Karpas-422 (cell line): ENCODE measurements around the gene ITGA1. TPM values are rescaled to one million over a fixed set of nuclear protein-coding genes. Genes with fewer than 3 reads are reported as not detected.

Experiments used
- DNase-seq: peaks from one replicate; pipeline ENCODE4 v3.0.0-alpha.2; 2015
- H2AFZ ChIP-seq: fragments of 200-600 bp; sonication (generic); 2 replicates; pipeline ENCODE4 v1.6.1; 2014; ENCODE audit warnings: antibody characterized with exemption, low read length, mixed read lengths
- H3K27ac ChIP-seq: fragments of 200-600 bp; sonication (generic); 2 replicates; pipeline ENCODE4 v1.5.1; 2014; ENCODE audit warnings: mild to moderate bottlenecking, low read length, moderate library complexity
- H3K27me3 ChIP-seq: fragments of 200-600 bp; sonication (generic); 2 replicates; pipeline ENCODE4 v1.6.1; 2014; ENCODE audit warnings: low read length, mixed read lengths
- H3K36me3 ChIP-seq: fragments of 200-600 bp; sonication (generic); 2 replicates; pipeline ENCODE4 v1.6.1; 2014; ENCODE audit warnings: low read length, mixed read lengths; ENCODE audit not compliant: insufficient read depth
- H3K4me1 ChIP-seq: fragments of 200-600 bp; sonication (generic); 2 replicates; pipeline ENCODE4 v1.6.1; 2014; ENCODE audit warnings: mild to moderate bottlenecking, low read length, mixed read lengths
- H3K4me2 ChIP-seq: fragments of 200-600 bp; sonication (generic); 2 replicates; pipeline ENCODE4 v1.6.1; 2014; ENCODE audit warnings: low read length, low read depth, mild to moderate bottlenecking; ENCODE audit not compliant: poor library complexity, severe bottlenecking
- H3K4me3 ChIP-seq: fragments of 200-600 bp; sonication (generic); 2 replicates; pipeline ENCODE4 v1.5.1; 2014; ENCODE audit warnings: mild to moderate bottlenecking, antibody characterized with exemption, low read length, mixed read lengths
- H3K79me2 ChIP-seq: fragments of 200-600 bp; sonication (generic); 2 replicates; pipeline ENCODE4 v1.6.1; 2014; ENCODE audit warnings: mild to moderate bottlenecking, low read length, mixed read lengths
- H3K9ac ChIP-seq: fragments of 200-600 bp; sonication (generic); 2 replicates; pipeline ENCODE4 v1.6.0; 2014; ENCODE audit warnings: low read length
- H3K9me2 ChIP-seq: fragments of 200-600 bp; sonication (generic), shearing (Covaris generic); replicated peaks from 2 replicates; pipeline ENCODE4 v1.6.0; 2014; ENCODE audit warnings: mild to moderate bottlenecking, low read length, moderate library complexity; ENCODE audit not compliant: insufficient read depth
- H3K9me3 ChIP-seq: fragments of 300-700, 200-600 bp; sonication (generic); 2 replicates; pipeline ENCODE4 v1.6.1; 2014; ENCODE audit warnings: low read length, mixed read lengths
- H4K20me1 ChIP-seq: fragments of 200-600 bp; sonication (generic); 2 replicates; pipeline ENCODE4 v1.6.1; 2014; ENCODE audit warnings: mild to moderate bottlenecking, antibody characterized with exemption, low read length, low read depth; ENCODE audit not compliant: insufficient read depth
- total RNA-seq: library from RNA; depleted of rRNA; stranded (reverse); fragments of >200 nt; shearing (Covaris generic); gene quantifications from 2 replicates; pipeline ENCODE4 v1.2.3, GENCODE V29; 2014; ENCODE audit warnings: low replicate concordance

The ITGA1 gene
- total RNA-seq, 1 experiment from 2014 or later: not detected

- H2AFZ ChIP-seq: no peak overlapping the region
- no peak overlapping the region for H3K4me2 ChIP-seq
- DNase-seq: no peak
- no peak overlapping the region for H3K9ac ChIP-seq
- H3K4me3 ChIP-seq: no peak overlapping the region
- H4K20me1 ChIP-seq: no peaks in the 10 kb centered on the region
- no peaks in the 10 kb centered on the region for H3K9me3 ChIP-seq
- H3K27me3 ChIP-seq: no peaks in the 10 kb centered on the region; the same call in 1 of the 2 replicates
- H3K79me2 ChIP-seq: no peaks in the 10 kb centered on the region
- H3K36me3 ChIP-seq: no peaks in the 10 kb centered on the region
- no peaks in the 10 kb centered on the region for H3K9me2 ChIP-seq
- H3K27ac ChIP-seq: no peak overlapping the region
- H3K4me1 ChIP-seq: no peaks in the 10 kb centered on the region
These were observed 39.1 kb upstream of the ITGA1 start for GRCh38 chr5:52748590-52748989.

- Histone ChIP-seq H3K9me3 (no peaks in the 10 kb centered on the region), H3K27me3 (no peaks in the 10 kb centered on the region), H3K27ac (no peak overlapping the region), H3K4me1 (no peaks in the 10 kb centered on the region), H3K79me2 (no peaks in the 10 kb centered on the region), H3K9ac (no peak overlapping the region), H3K36me3 (no peaks in the 10 kb centered on the region), H3K4me3 (no peak overlapping the region), H4K20me1 (no peaks in the 10 kb centered on the region), H3K9me2 (no peaks in the 10 kb centered on the region), H2AFZ (no peak overlapping the region), H3K4me2 (no peak overlapping the region)
- DNase-seq: no peak
These were observed 38.0 kb upstream of the ITGA1 start for GRCh38 chr5:52749666-52750065.

- H3K9me2 ChIP-seq: no peaks in the 10 kb centered on the region
- H2AFZ ChIP-seq: no peak overlapping the region
- no peaks in the 10 kb centered on the region for H3K9me3 ChIP-seq
- H3K36me3 ChIP-seq: no peaks in the 10 kb centered on the region
- no peak overlapping the region for H3K27ac ChIP-seq
- H3K79me2 ChIP-seq: no peaks in the 10 kb centered on the region
- no peak for DNase-seq
- no peak overlapping the region for H3K4me3 ChIP-seq
- H3K4me2 ChIP-seq: no peak overlapping the region
- no peaks in the 10 kb centered on the region for H3K4me1 ChIP-seq
- no peak overlapping the region for H3K9ac ChIP-seq
- no peaks in the 10 kb centered on the region for H3K27me3 ChIP-seq
- no peaks in the 10 kb centered on the region for H4K20me1 ChIP-seq
These were observed 36.6 kb upstream of the ITGA1 start for GRCh38 chr5:52751137-52751536.

- Histone ChIP-seq H4K20me1 (no peaks in the 10 kb centered on the region), H3K27ac (no peak overlapping the region), H3K9me2 (no peaks in the 10 kb centered on the region), H3K9ac (no peak overlapping the region), H3K27me3 (no peaks in the 10 kb centered on the region), H3K9me3 (no peaks in the 10 kb centered on the region), H3K4me1 (no peaks in the 10 kb centered on the region), H2AFZ (no peak overlapping the region), H3K36me3 (no peaks in the 10 kb centered on the region), H3K4me3 (no peak overlapping the region), H3K79me2 (no peaks in the 10 kb centered on the region), H3K4me2 (no peak overlapping the region)
- DNase-seq: no peak
These were observed 33.7 kb upstream of the ITGA1 start for GRCh38 chr5:52754051-52754450.

GRCh38 chr5:52757527-52757926 is 30.2 kb upstream of the ITGA1 start:
- Histone ChIP-seq H3K4me2 (no peak overlapping the region), H3K9ac (no peak overlapping the region), H3K4me3 (no peak overlapping the region), H4K20me1 (no peaks in the 10 kb centered on the region), H2AFZ (no peak overlapping the region), H3K27ac (no peak overlapping the region), H3K27me3 (no peaks in the 10 kb centered on the region), H3K79me2 (no peaks in the 10 kb centered on the region), H3K4me1 (no peaks in the 10 kb centered on the region), H3K9me3 (no peaks in the 10 kb centered on the region), H3K9me2 (no peaks in the 10 kb centered on the region), H3K36me3 (no peaks in the 10 kb centered on the region)
- no peak for DNase-seq

GRCh38 chr5:52758014-52758413 is 29.7 kb upstream of the ITGA1 start:
- Histone ChIP-seq H3K9me2 (no peaks in the 10 kb centered on the region), H3K9me3 (no peaks in the 10 kb centered on the region), H3K27me3 (no peaks in the 10 kb centered on the region), H3K9ac (no peak overlapping the region), H3K36me3 (no peaks in the 10 kb centered on the region), H3K4me2 (no peak overlapping the region), H3K4me1 (no peaks in the 10 kb centered on the region), H3K27ac (no peak overlapping the region), H3K4me3 (no peak overlapping the region), H3K79me2 (no peaks in the 10 kb centered on the region), H4K20me1 (no peaks in the 10 kb centered on the region), H2AFZ (no peak overlapping the region)
- DNase-seq: no peak

GRCh38 chr5:52759331-52759730 is 28.4 kb upstream of the ITGA1 start:
- Histone ChIP-seq H3K9ac (no peak overlapping the region), H3K9me3 (no peaks in the 10 kb centered on the region), H3K36me3 (no peaks in the 10 kb centered on the region), H2AFZ (no peak overlapping the region), H3K4me3 (no peak overlapping the region), H3K4me1 (no peaks in the 10 kb centered on the region), H3K27ac (no peak overlapping the region), H3K9me2 (no peaks in the 10 kb centered on the region), H3K79me2 (no peaks in the 10 kb centered on the region), H3K4me2 (no peak overlapping the region), H3K27me3 (no peaks in the 10 kb centered on the region), H4K20me1 (no peaks in the 10 kb centered on the region)
- DNase-seq: no peak

- Histone ChIP-seq H4K20me1 (no peaks in the 10 kb centered on the region), H3K9me3 (no peaks in the 10 kb centered on the region), H3K4me2 (no peak overlapping the region), H3K9ac (no peak overlapping the region), H3K27me3 (no peaks in the 10 kb centered on the region), H3K36me3 (no peaks in the 10 kb centered on the region), H3K79me2 (no peaks in the 10 kb centered on the region), H2AFZ (no peak overlapping the region), H3K4me1 (no peaks in the 10 kb centered on the region), H3K9me2 (no peaks in the 10 kb centered on the region), H3K27ac (no peak overlapping the region), H3K4me3 (no peak overlapping the region)
- DNase-seq: no peak
These were observed 26.9 kb upstream of the ITGA1 start for GRCh38 chr5:52760695-52761366.
